SK-N-SH treated with all-trans-retinoic acid at 6 μM for 48 hours (cell line): ENCODE data around the gene SLC25A31.

ENCODE experiments used
- ATAC-seq: fragments of 200-7000 bp; cut with Tn5 transposase; 3 replicates; pipeline ENCODE4 v1.9.1; 2020; ENCODE audit warnings: mild to moderate bottlenecking, moderate library complexity
- ARNTL ChIP-seq: fragments of 450-650 bp; formaldehyde crosslinking; IDR thresholded peaks from 2 replicates; pipeline ENCODE4 v1.5.0; 2020; ENCODE audit warnings: low read depth, mild to moderate bottlenecking, moderate library complexity, borderline replicate concordance
- BACH2 ChIP-seq: fragments of 250-450 bp; sonication (Bioruptor Pico); IDR thresholded peaks from 2 replicates; pipeline ENCODE4 v1.9.0; 2021; ENCODE audit warnings: mild to moderate bottlenecking, borderline replicate concordance
- CSDC2 ChIP-seq: fragments of 250-450 bp; sonication (Bioruptor Pico); IDR thresholded peaks from 2 replicates; pipeline ENCODE4 v1.5.0; 2020; ENCODE audit warnings: mild to moderate bottlenecking, moderate library complexity
- ESRRG ChIP-seq: fragments of 250-450 bp; sonication (Bioruptor Pico); IDR thresholded peaks from 2 replicates; pipeline ENCODE4 v1.6.1; 2021; ENCODE audit warnings: mild to moderate bottlenecking
- GLIS3 ChIP-seq: fragments of 250-450 bp; sonication (Bioruptor Pico); IDR thresholded peaks from 2 replicates; pipeline ENCODE4 v1.5.0; 2020; ENCODE audit warnings: mild to moderate bottlenecking, moderate library complexity
- ISL1 ChIP-seq: fragments of 250-450 bp; sonication (Bioruptor Pico); IDR thresholded peaks from 2 replicates; pipeline ENCODE4 v2.1.2; 2022; ENCODE audit warnings: mild to moderate bottlenecking, moderate library complexity
- OSR1 ChIP-seq: fragments of 250-450 bp; sonication (Bioruptor Pico); IDR thresholded peaks from 2 replicates; pipeline ENCODE4 v1.8.0; 2022; ENCODE audit warnings: moderate library complexity, mild to moderate bottlenecking, inconsistent platforms
- PATZ1 ChIP-seq: fragments of 250-450 bp; sonication (Bioruptor Pico); IDR thresholded peaks from 2 replicates; pipeline ENCODE4 v1.8.0; 2020; ENCODE audit warnings: mild to moderate bottlenecking, moderate library complexity, borderline replicate concordance
- POU6F1 ChIP-seq: fragments of 250-450 bp; sonication (Bioruptor Pico); IDR thresholded peaks from 2 replicates; pipeline ENCODE4 v1.8.0; 2021; ENCODE audit warnings: low read depth, mild to moderate bottlenecking, moderate library complexity, borderline replicate concordance
- PPARA ChIP-seq: fragments of 250-450 bp; sonication (Bioruptor Pico); IDR thresholded peaks from 2 replicates; pipeline ENCODE4 v1.5.0; 2020; ENCODE audit warnings: mild to moderate bottlenecking, borderline replicate concordance
- RARB ChIP-seq: fragments of 250-450 bp; sonication (Bioruptor Pico); IDR thresholded peaks from 2 replicates; pipeline ENCODE4 v1.8.0; 2021; ENCODE audit warnings: mild to moderate bottlenecking, moderate library complexity
- SNAI2 ChIP-seq: fragments of 250-450 bp; sonication (Bioruptor Pico); IDR thresholded peaks from 2 replicates; pipeline ENCODE4 v1.5.0; 2020; ENCODE audit warnings: mild to moderate bottlenecking, moderate library complexity
- TCF4 ChIP-seq: fragments of 250-450 bp; sonication (Bioruptor Pico); IDR thresholded peaks from 2 replicates; pipeline ENCODE4 v1.8.0; 2021; ENCODE audit warnings: mild to moderate bottlenecking, moderate library complexity, borderline replicate concordance
- TOX ChIP-seq: fragments of 250-450 bp; sonication (Bioruptor Pico); IDR thresholded peaks from 2 replicates; pipeline ENCODE4 v1.8.0; 2021; ENCODE audit warnings: mild to moderate bottlenecking, moderate library complexity, borderline replicate concordance
- ZC3H10 ChIP-seq: fragments of 250-450 bp; sonication (Bioruptor Pico); IDR thresholded peaks from 2 replicates; pipeline ENCODE4 v1.5.1; 2021; ENCODE audit warnings: mild to moderate bottlenecking, moderate library complexity
- ZFP3 ChIP-seq: fragments of 250-450 bp; sonication (Bioruptor Pico); IDR thresholded peaks from 2 replicates; pipeline ENCODE4 v1.5.0; 2020; ENCODE audit warnings: mild to moderate bottlenecking, moderate library complexity
- ZNF565 ChIP-seq: fragments of 450-650 bp; formaldehyde crosslinking; conservative IDR thresholded peaks from 2 replicates; pipeline ENCODE4 v1.5.0; 2020; ENCODE audit warnings: low read depth, mild to moderate bottlenecking, moderate library complexity
- ZNF70 ChIP-seq: fragments of 450-650 bp; formaldehyde crosslinking; IDR thresholded peaks from 2 replicates; pipeline ENCODE4 v1.5.0; 2020; ENCODE audit warnings: mild to moderate bottlenecking, moderate library complexity
- ZNF8 ChIP-seq: fragments of 450-650 bp; formaldehyde crosslinking; IDR thresholded peaks from 2 replicates; pipeline ENCODE4 v1.5.0; 2020; ENCODE audit warnings: mild to moderate bottlenecking, moderate library complexity
- TF ChIP-seq, protein P1 (sequence below): fragments of 250-450 bp; sonication (Bioruptor Pico); IDR thresholded peaks from 2 replicates; pipeline ENCODE4 v1.5.1; 2020; ENCODE audit warnings: low read depth, mild to moderate bottlenecking, moderate library complexity
- TF ChIP-seq, protein P2 (sequence below): fragments of 250-450 bp; sonication (Bioruptor Pico); IDR thresholded peaks from 2 replicates; pipeline ENCODE4 v1.5.0; 2020; ENCODE audit warnings: mild to moderate bottlenecking, moderate library complexity

Gene SLC25A31

GRCh38 chr4:127788517-127788916, 58.3 kb downstream of the SLC25A31 start:
- TF ChIP-seq ZNF70 (peak; percentile 78), PATZ1 (CRISPR knock-in tag) (no peak)
- TF ChIP-seq, all 23 proteins: peak for 1
- 0 out of 3 replicates have a peak, but pooled peaks have one; percentile 36 for ATAC-seq

DNA sequence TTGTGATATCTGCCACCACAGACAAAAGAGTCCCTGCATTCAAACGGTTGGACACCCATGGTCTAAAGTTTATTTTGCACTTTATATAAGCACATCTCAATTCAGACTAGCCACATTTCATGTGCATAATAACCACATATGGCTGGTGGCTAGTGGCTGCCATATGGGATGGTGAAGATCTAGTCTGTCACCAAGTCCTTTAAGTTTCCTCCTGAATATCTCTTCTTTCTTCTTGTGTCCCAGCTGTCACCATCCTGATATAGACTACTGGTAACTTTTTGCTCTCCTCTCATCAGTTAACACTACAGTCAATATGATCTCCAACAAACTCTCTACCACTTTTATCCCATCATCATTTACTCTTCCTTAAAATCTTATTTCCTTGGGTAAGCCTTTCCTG, 61.2 kb downstream of the SLC25A31 start:
- no peak for ATAC-seq
- TF ChIP-seq ZNF8 (CRISPR knock-in tag): no peak
- no peak for TF ChIP-seq ESRRG
- no peak for TF ChIP-seq OSR1
- TF ChIP-seq ISL1 (CRISPR knock-in tag): no peak
- no peak for TF ChIP-seq CSDC2 (CRISPR knock-in tag)
- TF ChIP-seq ZNF565: no peak
- no peak for TF ChIP-seq ZFP3 (CRISPR knock-in tag)

DNA sequence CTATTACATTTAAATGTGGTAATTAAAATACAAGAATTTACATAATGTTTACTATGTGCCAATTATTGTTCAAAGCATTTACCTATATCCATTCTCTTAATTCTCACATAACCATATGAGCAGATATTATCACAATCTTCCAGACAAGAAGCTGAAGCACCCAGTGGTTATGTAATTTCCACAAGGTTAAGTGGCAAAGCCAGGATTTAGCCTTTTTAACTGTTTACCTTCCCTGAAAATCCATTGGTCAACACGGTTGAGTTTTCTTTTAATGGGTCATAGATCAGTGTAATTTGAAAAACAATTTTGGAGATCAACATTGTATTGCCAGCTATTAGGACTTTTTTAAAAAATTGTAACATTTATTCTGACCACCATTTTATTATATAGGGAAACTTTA, 63.3 kb downstream of the SLC25A31 start:
- ATAC-seq: no peak
- TF ChIP-seq TCF4 (CRISPR knock-in tag) (no peak), CSDC2 (CRISPR knock-in tag) (no peak), ARNTL (no peak), RARB (CRISPR knock-in tag) (no peak), ESRRG (no peak), ISL1 (CRISPR knock-in tag) (no peak), BACH2 (CRISPR knock-in tag) (no peak), PPARA (CRISPR knock-in tag) (no peak), TOX (CRISPR knock-in tag) (no peak), OSR1 (no peak), ZNF565 (no peak), POU6F1 (CRISPR knock-in tag) (no peak), ZFP3 (CRISPR knock-in tag) (no peak), SNAI2 (no peak), ZNF8 (CRISPR knock-in tag) (no peak), PATZ1 (CRISPR knock-in tag) (no peak)
- TF ChIP-seq, protein P1, sequence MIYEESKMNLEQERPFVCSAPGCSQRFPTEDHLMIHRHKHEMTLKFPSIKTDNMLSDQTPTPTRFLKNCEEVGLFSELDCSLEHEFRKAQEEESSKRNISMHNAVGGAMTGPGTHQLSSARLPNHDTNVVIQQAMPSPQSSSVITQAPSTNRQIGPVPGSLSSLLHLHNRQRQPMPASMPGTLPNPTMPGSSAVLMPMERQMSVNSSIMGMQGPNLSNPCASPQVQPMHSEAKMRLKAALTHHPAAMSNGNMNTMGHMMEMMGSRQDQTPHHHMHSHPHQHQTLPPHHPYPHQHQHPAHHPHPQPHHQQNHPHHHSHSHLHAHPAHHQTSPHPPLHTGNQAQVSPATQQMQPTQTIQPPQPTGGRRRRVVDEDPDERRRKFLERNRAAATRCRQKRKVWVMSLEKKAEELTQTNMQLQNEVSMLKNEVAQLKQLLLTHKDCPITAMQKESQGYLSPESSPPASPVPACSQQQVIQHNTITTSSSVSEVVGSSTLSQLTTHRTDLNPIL (CRISPR knock-in tag): no peak
- TF ChIP-seq, protein P2, sequence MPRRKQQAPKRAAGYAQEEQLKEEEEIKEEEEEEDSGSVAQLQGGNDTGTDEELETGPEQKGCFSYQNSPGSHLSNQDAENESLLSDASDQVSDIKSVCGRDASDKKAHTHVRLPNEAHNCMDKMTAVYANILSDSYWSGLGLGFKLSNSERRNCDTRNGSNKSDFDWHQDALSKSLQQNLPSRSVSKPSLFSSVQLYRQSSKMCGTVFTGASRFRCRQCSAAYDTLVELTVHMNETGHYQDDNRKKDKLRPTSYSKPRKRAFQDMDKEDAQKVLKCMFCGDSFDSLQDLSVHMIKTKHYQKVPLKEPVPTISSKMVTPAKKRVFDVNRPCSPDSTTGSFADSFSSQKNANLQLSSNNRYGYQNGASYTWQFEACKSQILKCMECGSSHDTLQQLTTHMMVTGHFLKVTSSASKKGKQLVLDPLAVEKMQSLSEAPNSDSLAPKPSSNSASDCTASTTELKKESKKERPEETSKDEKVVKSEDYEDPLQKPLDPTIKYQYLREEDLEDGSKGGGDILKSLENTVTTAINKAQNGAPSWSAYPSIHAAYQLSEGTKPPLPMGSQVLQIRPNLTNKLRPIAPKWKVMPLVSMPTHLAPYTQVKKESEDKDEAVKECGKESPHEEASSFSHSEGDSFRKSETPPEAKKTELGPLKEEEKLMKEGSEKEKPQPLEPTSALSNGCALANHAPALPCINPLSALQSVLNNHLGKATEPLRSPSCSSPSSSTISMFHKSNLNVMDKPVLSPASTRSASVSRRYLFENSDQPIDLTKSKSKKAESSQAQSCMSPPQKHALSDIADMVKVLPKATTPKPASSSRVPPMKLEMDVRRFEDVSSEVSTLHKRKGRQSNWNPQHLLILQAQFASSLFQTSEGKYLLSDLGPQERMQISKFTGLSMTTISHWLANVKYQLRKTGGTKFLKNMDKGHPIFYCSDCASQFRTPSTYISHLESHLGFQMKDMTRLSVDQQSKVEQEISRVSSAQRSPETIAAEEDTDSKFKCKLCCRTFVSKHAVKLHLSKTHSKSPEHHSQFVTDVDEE (CRISPR knock-in tag): no peak

- no peak for ATAC-seq
- TF ChIP-seq PATZ1 (CRISPR knock-in tag) (no peak), PPARA (CRISPR knock-in tag) (no peak), GLIS3 (CRISPR knock-in tag) (no peak), ZC3H10 (CRISPR knock-in tag) (no peak), ZFP3 (CRISPR knock-in tag) (no peak), ESRRG (no peak)
- TF ChIP-seq, protein P2 (CRISPR knock-in tag): no peak
- TF ChIP-seq, protein P1 (CRISPR knock-in tag): no peak
Observed at GRCh38 chr4:127799711-127800110, 69.5 kb downstream of the SLC25A31 start.
